EL (cell line): Measurements from ENCODE around the gene BRD1.
"Not testable (repeated sequence)": the region's sequence is repeated elsewhere in the genome, so short reads cannot be mapped to it uniquely, and the experiment has no call there.

ENCODE experiments used
- DNase-seq: peaks from one replicate; pipeline ENCODE4 v3.0.0-alpha.2; 2016

Gene BRD1

GRCh38 chr22:49825944-49826602, 1.6 kb downstream of the BRD1 start:
- DNase-seq, result peak; percentile 52

- peak; percentile 71 for DNase-seq
Observed at GRCh38 chr22:49825436-49825835, 2.2 kb downstream of the BRD1 start.

GRCh38 chr22:49824936-49825335, 2.7 kb downstream of the BRD1 start:
- DNase-seq, result no peak

GRCh38 chr22:49824185-49824925, 3.3 kb downstream of the BRD1 start:
- no peak for DNase-seq

GRCh38 chr22:49823289-49824045, 4.2 kb downstream of the BRD1 start:
- no peak for DNase-seq

GRCh38 chr22:49821741-49822140, 5.9 kb downstream of the BRD1 start:
- not testable (repeated sequence) for DNase-seq

GRCh38 chr22:49820984-49821383, 6.7 kb downstream of the BRD1 start:
- DNase-seq, result no peak

- no peak for DNase-seq
Observed at GRCh38 chr22:49817359-49817758, 10.3 kb downstream of the BRD1 start.

- no peak for DNase-seq
Observed at GRCh38 chr22:49815641-49816091, 12.0 kb downstream of the BRD1 start.

- DNase-seq, result no peak
Observed at GRCh38 chr22:49814856-49815255, 12.8 kb downstream of the BRD1 start.

- DNase-seq, result no peak
Observed at GRCh38 chr22:49814164-49814686, 13.4 kb downstream of the BRD1 start.

- DNase-seq, result peak; percentile 56
Observed at GRCh38 chr22:49812838-49813237, 14.8 kb downstream of the BRD1 start.

GRCh38 chr22:49811020-49811791, 16.5 kb downstream of the BRD1 start:
- DNase-seq, result no peak

- DNase-seq, result no peak
Observed at GRCh38 chr22:49810363-49811019, 17.2 kb downstream of the BRD1 start.

- no peak for DNase-seq
Observed at GRCh38 chr22:49807780-49808708, 19.6 kb downstream of the BRD1 start.

GRCh38 chr22:49807129-49807528, 20.5 kb downstream of the BRD1 start:
- DNase-seq, result no peak

- no peak for DNase-seq
Observed at GRCh38 chr22:49803737-49804375, 23.8 kb downstream of the BRD1 start.

- DNase-seq, result no peak
Observed at GRCh38 chr22:49803134-49803533, 24.5 kb downstream of the BRD1 start.

- no peak for DNase-seq
Observed at GRCh38 chr22:49801391-49802060, 26.1 kb downstream of the BRD1 start.
